Upper lobe of right lung (tissue), 1 donor: Measurements from ENCODE around the gene APOO. TPM values are rescaled to one million over a fixed set of nuclear protein-coding genes. Genes with fewer than 3 reads are reported as not detected.

ENCODE experiments used
- ATAC-seq: fragments of 200-7000 bp; cut with Tn5 transposase; one replicate; pipeline ENCODE4 v1.9.1; 2020; ENCODE audit warnings: mild to moderate bottlenecking, moderate library complexity
- DNase-seq: peaks from one replicate; pipeline ENCODE4 v3.0.0-alpha.2; 2020
- H3K27ac ChIP-seq: fragments of 200-600 bp; one replicate; pipeline ENCODE4 v1.8.0; 2022
- H3K27me3 ChIP-seq: fragments of 200-600 bp; one replicate; pipeline ENCODE4 v1.8.0; 2022; ENCODE audit warnings: mild to moderate bottlenecking
- H3K36me3 ChIP-seq: fragments of 200-600 bp; one replicate; pipeline ENCODE4 v1.8.0; 2022
- H3K4me1 ChIP-seq: fragments of 200-600 bp; one replicate; pipeline ENCODE4 v1.8.0; 2022
- H3K4me3 ChIP-seq: fragments of 200-600 bp; one replicate; pipeline ENCODE4 v1.8.0; 2022; ENCODE audit warnings: mild to moderate bottlenecking
- H3K9me3 ChIP-seq: fragments of 200-600 bp; one replicate; pipeline ENCODE4 v1.8.0; 2022
- CTCF ChIP-seq: fragments of 200-600 bp; IDR thresholded peaks from one replicate; pipeline ENCODE4 v1.8.0; 2022; ENCODE audit warnings: antibody characterized with exemption
- intact Hi-C: fragments of 100-400 bp; cut with DNase I; formaldehyde crosslinking; loops from one replicate; pipeline ENCODE4 v1.11.0; 2022
- total RNA-seq: library from RNA; stranded (reverse); fragmentation: NEBNext Ultra II Directional; extraction: Animal tissue kit (Norgen Biotek cat#: 25700); gene quantifications from one replicate; pipeline ENCODE4 v1.2.1, GENCODE V29; 2021
- donor health status: DM: no; HTN: yes; CAD: no; lungs with severe emphysema.

Gene APOO
- total RNA-seq, 1 donor from 2014 or later: 12.0 TPM

GRCh38 chrX:23828881-23829280 lies 78.9 kb downstream of the APOO start:
- DNase-seq (no peak), ATAC-seq (no peak)
- Histone ChIP-seq H3K4me3 (no peak overlapping the region), H3K27ac (no peak overlapping the region), H3K9me3 (no peaks in the 10 kb centered on the region), H3K27me3 (no peaks in the 10 kb centered on the region), H3K36me3 (no peaks in the 10 kb centered on the region), H3K4me1 (no peaks in the 10 kb centered on the region)
- intact Hi-C loops: no loop called here
- no peak for TF ChIP-seq CTCF

GRCh38 chrX:23826653-23827052 lies 81.1 kb downstream of the APOO start:
- DNase-seq (no peak), ATAC-seq (no peak)
- intact Hi-C loops: no loop called here
- Histone ChIP-seq H3K36me3 (no peaks in the 10 kb centered on the region), H3K27ac (no peak overlapping the region), H3K9me3 (no peaks in the 10 kb centered on the region), H3K4me1 (no peaks in the 10 kb centered on the region), H3K27me3 (no peaks in the 10 kb centered on the region), H3K4me3 (no peak overlapping the region)
- no peak for TF ChIP-seq CTCF

- no peaks in the 10 kb centered on the region for H3K36me3 ChIP-seq
- no peak overlapping the region for H3K27ac ChIP-seq
- no peaks in the 10 kb centered on the region for H3K27me3 ChIP-seq
- no peaks in the 10 kb centered on the region for H3K4me1 ChIP-seq
- ATAC-seq: no peak
- no peaks in the 10 kb centered on the region for H3K9me3 ChIP-seq
- no peak for DNase-seq
- H3K4me3 ChIP-seq: no peak overlapping the region
- intact Hi-C loops: no loop called here
- no peak for TF ChIP-seq CTCF
These were observed 81.5 kb downstream of the APOO start for GRCh38 chrX:23826216-23826615.

- no peaks in the 10 kb centered on the region for H3K9me3 ChIP-seq
- H3K4me3 ChIP-seq: no peak overlapping the region
- intact Hi-C loops: no loop called here
- DNase-seq (no peak), ATAC-seq (no peak)
- TF ChIP-seq CTCF: no peak
- H3K27me3 ChIP-seq: no peaks in the 10 kb centered on the region
- no peaks in the 10 kb centered on the region for H3K4me1 ChIP-seq
- no peak overlapping the region for H3K27ac ChIP-seq
- H3K36me3 ChIP-seq: no peaks in the 10 kb centered on the region
These were observed 82.1 kb downstream of the APOO start for GRCh38 chrX:23825675-23826074.

GRCh38 chrX:23822841-23823240 lies 84.9 kb downstream of the APOO start:
- H3K4me1 ChIP-seq: no peaks in the 10 kb centered on the region
- intact Hi-C loops: no loop called here
- no peaks in the 10 kb centered on the region for H3K9me3 ChIP-seq
- ATAC-seq (no peak), DNase-seq (no peak)
- no peaks in the 10 kb centered on the region for H3K36me3 ChIP-seq
- no peak overlapping the region for H3K27ac ChIP-seq
- no peaks in the 10 kb centered on the region for H3K27me3 ChIP-seq
- no peak overlapping the region for H3K4me3 ChIP-seq
- no peak for TF ChIP-seq CTCF

- ATAC-seq: peak; percentile 44
- no peaks in the 10 kb centered on the region for H3K9me3 ChIP-seq
- H3K36me3 ChIP-seq: no peaks in the 10 kb centered on the region
- TF ChIP-seq CTCF: no peak
- H3K4me3 ChIP-seq: no peak overlapping the region
- no peak overlapping the region for H3K27ac ChIP-seq
- no peaks in the 10 kb centered on the region for H3K27me3 ChIP-seq
- no peaks in the 10 kb centered on the region for H3K4me1 ChIP-seq
- no peak for DNase-seq
- intact Hi-C loops: no loop called here
These were observed 85.3 kb downstream of the APOO start for GRCh38 chrX:23822397-23822796.
